A673 (cell line): ENCODE measurements around the gene UBLCP1. TPM values are rescaled to one million over a fixed set of nuclear protein-coding genes. Genes with fewer than 3 reads are reported as not detected.
A peak's percentile ranks its signal among the peaks of the same experiment; 100 is the strongest.

ENCODE experiments used
- BruUV-seq: library from RNA; stranded (reverse); fragments of 400-500 nt; replicated peaks from 2 replicates; lab custom pipeline; 2021; lab: Mats Ljungman, UMichigan
- CTCF ChIA-PET: fragments of 300-600 bp; sonication (Branson Sonifier 250); formaldehyde crosslinking; loops from one replicate; lab custom pipeline; 2022; ENCODE audit warnings: antibody characterized with exemption; lab: Charles Lee
- POLR2A ChIA-PET: fragments of 300-600 bp; sonication (Branson Sonifier 250); formaldehyde crosslinking; loops from one replicate; lab custom pipeline; 2022; ENCODE audit warnings: antibody characterized with exemption; ENCODE audit not compliant: low non-redundant PET; lab: Charles Lee
- DNase-seq: peaks from one replicate; pipeline ENCODE4 v3.0.0-alpha.2; 2015; ENCODE audit warnings: low spot score
- H3K27ac ChIP-seq: fragments of 200-600 bp; sonication (generic); 2 replicates; pipeline ENCODE4 v1.5.1; 2016; ENCODE audit warnings: mixed run types, low read depth, mild to moderate bottlenecking, mixed read lengths, antibody characterized with exemption, low read length; ENCODE audit not compliant: poor library complexity, severe bottlenecking
- H3K27me3 ChIP-seq: fragments of 200-600 bp; sonication (generic); replicated peaks from 2 replicates; pipeline ENCODE4 v1.6.1; 2017; ENCODE audit warnings: mixed run types, low read depth, mild to moderate bottlenecking, mixed read lengths, antibody characterized with exemption, low read length; ENCODE audit not compliant: insufficient read depth, poor library complexity
- H3K36me3 ChIP-seq: fragments of 200-600 bp; sonication (generic); 2 replicates; pipeline ENCODE4 v1.6.1; 2016; ENCODE audit warnings: mixed run types, mild to moderate bottlenecking, mixed read lengths, antibody characterized with exemption, low read length; ENCODE audit not compliant: insufficient read depth, poor library complexity, severe bottlenecking
- H3K4me1 ChIP-seq: fragments of 200-600 bp; sonication (generic); 2 replicates; pipeline ENCODE4 v1.6.1; 2017; ENCODE audit warnings: mixed run types, mild to moderate bottlenecking, mixed read lengths, antibody characterized with exemption, low read length; ENCODE audit not compliant: insufficient read depth, poor library complexity, severe bottlenecking
- H3K4me3 ChIP-seq: fragments of 200-600 bp; sonication (generic); 2 replicates; pipeline ENCODE4 v1.5.1; 2016; ENCODE audit warnings: low read depth, mixed run types, mild to moderate bottlenecking, mixed read lengths, low read length; ENCODE audit not compliant: poor library complexity, severe bottlenecking
- H3K9me3 ChIP-seq: fragments of 200-600 bp; sonication (generic); 2 replicates; pipeline ENCODE4 v1.6.1; 2016; ENCODE audit warnings: mixed run types, low read depth, mild to moderate bottlenecking, mixed read lengths, antibody characterized with exemption, low read length; ENCODE audit not compliant: poor library complexity, severe bottlenecking
- CTCF ChIP-seq: fragments of 300-800, 200-600 bp; sonication (generic); conservative IDR thresholded peaks from 2 replicates; pipeline ENCODE4 v1.5.1; 2017; ENCODE audit warnings: low read depth, mild to moderate bottlenecking, antibody characterized with exemption, low read length, moderate library complexity, mixed read lengths
- EZH2 ChIP-seq: fragments of 200-600 bp; sonication (generic); IDR thresholded peaks from 2 replicates; pipeline ENCODE4 v1.6.1; 2017; ENCODE audit warnings: borderline replicate concordance, low read depth, mild to moderate bottlenecking, mixed read lengths, antibody characterized with exemption, low read length; ENCODE audit not compliant: poor library complexity, severe bottlenecking
- intact Hi-C: fragments of 100-400 bp; cut with micrococcal nuclease; formaldehyde crosslinking; loops from one replicate; pipeline ENCODE4 v1.10.0; 2022; ENCODE audit not compliant: unreplicated experiment
- total RNA-seq: library from RNA; stranded (reverse); gene quantifications from 2 replicates; pipeline ENCODE4 v1.2.3, GENCODE V29; 2021

Gene UBLCP1
- total RNA-seq, 1 experiment from 2014 or later, result 23.8 TPM

DNA sequence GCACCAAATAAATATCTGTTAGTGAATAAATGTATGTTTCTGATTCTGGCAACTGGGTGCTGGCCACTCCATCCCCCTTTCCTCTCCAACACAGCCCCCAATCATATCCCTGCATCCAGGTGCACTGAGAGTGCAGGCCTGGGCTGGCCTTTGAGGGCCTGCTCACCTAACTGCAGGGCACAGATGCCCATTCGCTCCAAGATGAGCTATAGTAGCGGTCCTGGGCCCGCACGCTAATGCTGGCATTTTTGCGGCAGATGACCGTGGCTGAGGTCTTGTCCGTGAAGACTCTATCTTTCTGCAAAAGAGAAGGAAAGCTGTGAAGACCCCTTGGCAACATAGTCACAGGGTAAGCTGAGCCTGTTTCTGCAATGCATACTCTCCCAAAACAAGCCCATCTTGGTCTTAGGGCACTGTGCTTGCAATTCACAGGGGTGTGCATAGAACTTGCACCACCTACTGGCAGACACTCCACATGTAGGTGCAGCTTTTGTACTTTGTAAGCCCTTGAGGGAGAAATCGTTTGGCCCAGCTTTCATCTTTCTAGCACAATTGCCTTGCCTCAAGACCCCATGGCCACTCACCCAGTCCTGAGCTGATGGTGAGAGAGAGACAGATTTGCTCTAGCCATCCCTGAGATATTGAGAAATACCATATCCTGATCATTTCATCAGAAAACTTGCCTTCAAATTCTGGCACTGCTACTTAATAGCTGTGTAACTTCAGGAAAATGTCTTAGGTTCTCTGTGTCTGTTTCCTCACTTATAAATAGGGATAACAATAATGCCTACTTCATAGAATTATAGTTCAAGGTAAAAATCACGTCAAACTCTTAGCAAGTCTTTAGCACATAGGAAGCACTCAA lies 53.7 kb downstream of the UBLCP1 start:
- H3K36me3 ChIP-seq, result no peaks in the 10 kb centered on the region
- BruUV-seq, result no TSS peak
- no peak overlapping the region for H3K27ac ChIP-seq
- ChIA-PET POLR2A (no interaction called here), CTCF (interaction anchor here (0.6 to 1.9 kb wide), 4 partner anchors 15 to 621 kb away, joined by 3 to 12 read pairs (median 6); no protein-coding TSS in a partner anchor)
- no peaks in the 10 kb centered on the region for H3K27me3 ChIP-seq
- no peaks in the 10 kb centered on the region for H3K9me3 ChIP-seq
- intact Hi-C loops, result loop anchor here (1.0 kb wide), 2 partner anchors 30 to 160 kb away; no protein-coding TSS in a partner anchor
- peak; percentile 52 for DNase-seq
- no peak for TF ChIP-seq EZH2
- peak; percentile 70 for TF ChIP-seq CTCF
- H3K4me1 ChIP-seq, result no peaks in the 10 kb centered on the region
- no peak overlapping the region for H3K4me3 ChIP-seq

- ChIA-PET CTCF (interaction anchor here (1.8 to 1.9 kb wide), 2 partner anchors 31 to 161 kb away, joined by 9 to 12 read pairs; no protein-coding TSS in a partner anchor), POLR2A (no interaction called here)
- H3K36me3 ChIP-seq, result no peaks in the 10 kb centered on the region
- TF ChIP-seq EZH2 (no peak), CTCF (no peak)
- no peaks in the 10 kb centered on the region for H3K27me3 ChIP-seq
- no peak overlapping the region for H3K27ac ChIP-seq
- no peak overlapping the region for H3K4me3 ChIP-seq
- DNase-seq, result no peak
- H3K9me3 ChIP-seq, result no peaks in the 10 kb centered on the region
- no TSS peak for BruUV-seq
- no peaks in the 10 kb centered on the region for H3K4me1 ChIP-seq
- intact Hi-C loops, result loop anchor here (1.0 kb wide), 1 partner anchor 162 kb away; no protein-coding TSS in a partner anchor
Measured at GRCh38 chr5:159317849-159318248, 54.8 kb downstream of the UBLCP1 start.

- intact Hi-C loops, result no loop called here
Measured at GRCh38 chr5:159318448-159318847, 55.4 kb downstream of the UBLCP1 start.

More at GRCh38 chr5:159318448-159318847, 55.4 kb downstream of the UBLCP1 start:
- POLR2A ChIA-PET, result no interaction called here
- Histone ChIP-seq H3K4me1 (no peaks in the 10 kb centered on the region), H3K36me3 (no peaks in the 10 kb centered on the region), H3K27me3 (no peaks in the 10 kb centered on the region), H3K27ac (no peak overlapping the region), H3K4me3 (no peak overlapping the region), H3K9me3 (no peaks in the 10 kb centered on the region)
- DNase-seq, result no peak
- no TSS peak for BruUV-seq
- CTCF ChIA-PET, result no interaction called here
- TF ChIP-seq CTCF, result no peak
- no peak for TF ChIP-seq EZH2
